CD4-positive, alpha-beta T cell treated with Interleukin-15 for 1 hour (primary cell): ENCODE results near the gene ADGRL3.
"Not testable (repeated sequence)": the region's sequence is repeated elsewhere in the genome, so short reads cannot be mapped to it uniquely, and the experiment has no call there.

Experiments
- DNase-seq: peaks from one replicate; pipeline ENCODE4 v3.0.0-alpha.2; 2020

The ADGRL3 gene

DNA sequence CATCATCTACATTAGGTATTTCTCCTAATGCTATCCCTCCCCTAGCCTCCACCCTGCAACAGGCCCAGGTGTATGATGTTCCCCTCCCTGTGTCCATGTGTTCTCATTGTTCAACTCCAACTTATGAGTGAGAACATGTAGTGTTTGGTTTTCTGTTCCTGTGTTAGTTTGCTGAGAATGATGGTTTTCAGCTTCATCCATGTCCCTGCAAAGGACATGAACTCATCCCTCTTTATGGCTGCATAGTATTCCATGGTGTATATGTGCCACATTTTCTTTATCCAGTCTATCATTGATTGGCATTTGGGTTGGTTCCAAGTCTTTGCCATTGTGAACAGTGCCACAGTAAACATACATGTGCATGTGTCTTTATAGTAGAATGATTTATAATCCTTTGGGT, 7.0 kb downstream of the ADGRL3 start:
- not testable (repeated sequence) for DNase-seq

- DNase-seq, result no peak
These were observed 10.2 kb downstream of the ADGRL3 start for GRCh38 chr4:61210186-61210939.

DNA sequence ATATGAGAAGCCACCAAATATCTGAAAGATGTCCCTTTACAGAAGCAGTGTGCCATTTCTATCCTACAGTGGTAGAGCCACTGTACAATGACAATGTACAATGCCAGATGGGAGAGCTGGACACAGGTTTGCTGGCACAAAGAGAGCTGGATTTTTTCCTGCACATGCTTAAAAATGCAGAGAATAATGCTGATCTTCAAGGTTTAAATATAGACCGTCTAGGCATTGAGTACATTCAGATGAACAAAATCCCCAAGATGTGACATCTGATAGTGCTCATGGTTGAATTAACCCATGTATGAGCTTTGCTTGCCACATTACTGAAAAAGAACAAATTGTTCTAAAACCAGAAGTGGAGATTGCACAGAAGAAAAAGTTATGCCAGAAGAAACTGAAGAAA, 11.7 kb downstream of the ADGRL3 start:
- no peak for DNase-seq

DNA sequence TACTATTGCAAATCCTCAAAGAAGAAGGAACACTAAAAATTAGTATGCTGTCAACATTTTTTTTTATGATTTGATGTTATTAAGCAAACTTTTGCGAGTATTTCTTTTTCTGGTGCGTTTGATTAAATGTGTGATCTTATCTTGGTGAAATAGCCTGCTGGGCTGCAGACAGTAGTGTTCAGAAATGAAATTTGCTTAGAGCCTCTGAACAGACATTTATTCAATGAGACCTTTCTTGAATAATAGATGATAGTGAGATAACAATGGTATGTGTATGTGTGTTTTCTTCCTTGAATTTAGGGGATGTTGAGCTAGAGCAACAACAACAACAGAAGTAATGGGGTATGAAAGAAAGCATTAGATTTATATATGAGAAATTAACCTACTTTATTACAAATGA, 12.7 kb downstream of the ADGRL3 start:
- no peak for DNase-seq

DNA sequence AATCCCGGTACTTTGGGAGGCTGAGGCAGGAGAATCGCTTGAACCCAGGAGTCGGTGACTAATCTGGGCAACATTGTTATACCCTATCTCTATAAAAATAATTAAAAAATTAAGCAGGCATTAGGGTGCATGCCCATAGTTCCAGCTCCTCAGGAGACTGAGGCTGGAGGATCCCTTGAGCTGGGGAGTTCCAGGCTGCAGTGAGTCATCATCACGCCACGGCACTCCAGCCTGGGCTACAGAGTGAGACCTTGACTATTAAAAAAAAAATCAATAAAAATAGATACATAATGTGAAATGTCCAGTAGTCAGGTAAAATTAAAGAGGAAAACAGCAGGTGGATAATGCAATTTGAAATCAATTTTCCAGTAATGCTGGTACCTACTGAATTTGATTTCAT, 14.6 kb downstream of the ADGRL3 start:
- DNase-seq, result no peak

GRCh38 chr4:61217222-61217621, 17.1 kb downstream of the ADGRL3 start:
- no peak for DNase-seq

- no peak for DNase-seq
These were observed 20.4 kb downstream of the ADGRL3 start for GRCh38 chr4:61220556-61220955.

DNA sequence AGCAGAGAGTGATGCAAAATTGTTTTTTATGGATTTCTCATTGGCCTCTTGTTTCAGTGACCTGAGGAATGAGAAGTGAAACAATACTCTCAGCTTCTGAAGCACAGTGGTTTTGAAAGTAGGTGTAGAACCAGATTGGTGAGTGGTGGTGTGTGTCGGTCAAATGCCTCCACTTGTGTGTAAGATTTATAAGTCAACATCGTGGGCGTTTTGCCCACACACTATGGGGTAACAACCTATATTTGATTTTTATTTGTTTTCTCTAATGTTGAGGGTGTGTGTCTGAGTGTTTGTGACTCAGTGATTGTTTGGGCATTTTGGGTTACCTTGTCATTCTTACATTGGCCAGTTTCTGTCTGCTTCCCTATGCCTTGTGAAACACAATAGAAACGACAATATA, 23.3 kb downstream of the ADGRL3 start:
- DNase-seq, result no peak

DNA sequence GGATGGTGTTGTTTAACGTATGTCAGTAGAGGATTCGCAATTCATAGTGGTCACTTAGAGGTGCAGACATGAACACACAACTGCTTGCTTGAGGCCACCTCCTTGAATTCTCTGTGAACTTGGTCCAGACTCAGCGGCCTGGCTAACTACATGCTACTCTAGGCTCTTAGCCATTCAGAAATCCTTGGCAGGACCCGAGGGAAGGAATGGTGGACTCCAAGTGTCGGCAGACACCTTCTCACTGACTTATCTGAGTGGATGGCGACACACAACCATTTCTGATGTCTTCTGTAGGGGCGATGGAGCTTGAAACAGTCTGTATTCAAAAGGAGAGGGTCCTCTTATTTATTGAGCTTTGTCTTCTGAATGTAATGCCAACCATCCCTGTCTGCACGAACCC, 24.4 kb downstream of the ADGRL3 start:
- no peak for DNase-seq

GRCh38 chr4:61225656-61226055, 25.5 kb downstream of the ADGRL3 start:
- DNase-seq, result no peak

GRCh38 chr4:61231421-61231820, 31.3 kb downstream of the ADGRL3 start:
- no peak for DNase-seq

DNA sequence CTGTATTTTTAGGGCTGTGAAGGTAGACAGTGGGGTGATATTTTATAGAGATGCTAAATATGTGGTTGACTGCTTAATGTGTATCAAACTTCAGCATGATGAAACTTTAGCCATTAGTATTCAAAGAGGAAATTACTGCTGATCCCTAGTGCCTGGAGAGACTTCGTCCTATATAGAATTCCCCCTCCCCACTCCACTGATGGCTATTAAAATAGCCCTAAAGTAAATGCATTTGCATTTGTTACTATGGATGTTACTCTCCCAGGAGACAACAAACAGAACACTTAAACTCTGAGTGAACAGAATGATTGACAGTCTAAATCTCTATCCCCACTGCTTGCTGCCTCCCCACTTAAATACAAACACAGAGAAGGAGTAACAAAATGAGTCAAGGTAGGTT, 39.1 kb downstream of the ADGRL3 start:
- no peak for DNase-seq

- no peak for DNase-seq
These were observed 43.8 kb downstream of the ADGRL3 start for GRCh38 chr4:61243962-61244361.

GRCh38 chr4:61245069-61245714, 45.1 kb downstream of the ADGRL3 start:
- no peak for DNase-seq

DNA sequence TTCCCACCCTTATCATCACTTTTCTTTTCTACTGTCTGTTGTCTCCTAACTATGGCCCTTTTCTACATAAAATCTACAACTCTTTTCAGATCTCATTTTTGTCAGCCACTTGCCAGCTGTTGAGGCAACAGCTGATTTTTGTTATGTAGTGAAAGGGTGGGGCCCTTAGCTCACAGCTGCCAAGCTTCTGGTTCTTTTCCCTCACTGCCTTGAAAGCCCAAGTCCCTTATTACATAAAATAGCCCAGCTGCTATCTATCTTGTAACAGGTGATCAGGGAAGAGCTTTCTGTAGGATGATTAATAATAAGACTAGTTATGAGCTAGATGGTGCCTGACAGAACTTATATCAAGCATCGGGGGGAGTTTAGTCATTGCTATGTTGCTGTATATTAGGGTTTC, 45.9 kb downstream of the ADGRL3 start:
- DNase-seq, result no peak

- no peak for DNase-seq
These were observed 48.6 kb downstream of the ADGRL3 start for GRCh38 chr4:61248705-61249104.

GRCh38 chr4:61251129-61251528, 51.0 kb downstream of the ADGRL3 start:
- DNase-seq, result no peak

- DNase-seq, result no peak
These were observed 54.3 kb downstream of the ADGRL3 start for GRCh38 chr4:61254406-61254805.

- DNase-seq, result no peak
These were observed 73.1 kb downstream of the ADGRL3 start for GRCh38 chr4:61273233-61273632.

- no peak for DNase-seq
These were observed 74.2 kb downstream of the ADGRL3 start for GRCh38 chr4:61274286-61274685.

GRCh38 chr4:61275241-61275640, 75.1 kb downstream of the ADGRL3 start:
- DNase-seq, result no peak

DNA sequence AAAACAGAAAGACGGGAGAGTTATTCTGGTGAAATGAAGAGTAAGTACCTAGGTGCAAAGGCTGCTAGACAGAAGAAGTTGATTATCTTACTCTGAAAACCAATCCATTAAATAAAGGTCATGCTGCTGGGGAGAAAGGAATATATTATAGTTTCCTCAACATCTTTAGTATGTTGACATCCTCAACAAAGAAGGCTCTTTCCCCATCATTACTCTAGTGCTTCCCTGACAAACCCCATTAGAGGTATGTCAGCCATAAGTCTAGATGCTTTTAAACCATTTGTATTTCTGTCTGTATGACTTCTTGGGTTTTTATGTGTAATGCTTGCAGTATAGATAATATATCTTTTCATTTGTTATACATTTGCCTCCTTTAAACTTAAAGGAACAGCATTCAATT, 75.9 kb downstream of the ADGRL3 start:
- no peak for DNase-seq

DNA sequence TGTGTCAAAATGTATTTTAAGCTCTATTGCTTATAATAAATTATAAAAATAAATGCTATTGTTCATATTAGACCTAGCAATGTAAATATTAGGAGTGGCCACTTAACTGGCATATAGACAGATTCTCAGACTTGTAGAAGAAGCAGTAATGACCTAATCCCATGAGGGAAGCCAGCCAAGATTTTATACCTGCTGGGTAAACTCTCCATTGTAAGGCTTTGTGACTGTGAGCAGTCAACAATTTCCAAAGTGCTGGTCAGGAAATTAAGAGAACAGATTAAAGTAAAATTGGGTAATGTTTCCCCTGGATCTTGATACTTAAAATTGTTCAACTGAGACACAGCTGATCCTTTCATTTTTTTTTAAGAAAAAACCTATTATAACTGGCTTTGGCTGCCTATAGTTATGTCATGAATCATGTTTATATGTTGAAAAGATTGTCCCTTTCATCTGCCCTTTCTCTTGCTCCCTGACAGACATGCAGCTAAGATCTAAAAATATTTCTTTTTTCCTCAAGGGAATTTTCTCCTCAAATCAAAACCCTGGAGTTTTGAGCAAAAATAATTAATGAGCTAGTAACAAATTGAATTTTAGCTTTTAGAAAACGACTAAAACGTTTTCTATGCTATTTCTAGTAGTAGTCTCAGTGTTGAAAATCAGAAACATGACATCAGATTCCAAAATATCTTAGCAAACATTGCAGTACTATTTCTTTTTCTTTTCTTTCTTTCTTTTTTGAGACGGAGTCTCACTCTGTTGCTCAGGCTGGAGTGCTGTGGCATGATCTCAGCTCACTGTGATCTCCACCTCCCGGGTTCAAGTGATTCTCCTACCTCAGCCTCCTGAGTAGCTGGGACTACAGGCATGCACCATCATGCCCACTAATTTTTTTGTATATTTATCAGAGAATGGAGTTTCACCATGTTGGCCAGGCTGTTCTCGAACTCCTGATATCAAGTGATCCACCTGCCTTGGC, 77.9 kb downstream of the ADGRL3 start:
- DNase-seq, result no peak

- DNase-seq, result no peak
These were observed 92.2 kb downstream of the ADGRL3 start for GRCh38 chr4:61292322-61292721.
